ENCODE data around the gene SAMMSON.

SAMMSON gene

GRCh38 chr3:70020906-70021660 is 21.6 kb downstream of the SAMMSON start:
- DNase-seq = no peak

GRCh38 chr3:70028361-70028760 is 28.8 kb downstream of the SAMMSON start:
- no peak for DNase-seq

GRCh38 chr3:70038693-70039092 is 39.2 kb downstream of the SAMMSON start:
- DNase-seq = no peak

- DNase-seq = no peak
Observed at GRCh38 chr3:70040386-70040785, 40.9 kb downstream of the SAMMSON start.

GRCh38 chr3:70042641-70043040 is 43.1 kb downstream of the SAMMSON start:
- DNase-seq = no peak

DNA sequence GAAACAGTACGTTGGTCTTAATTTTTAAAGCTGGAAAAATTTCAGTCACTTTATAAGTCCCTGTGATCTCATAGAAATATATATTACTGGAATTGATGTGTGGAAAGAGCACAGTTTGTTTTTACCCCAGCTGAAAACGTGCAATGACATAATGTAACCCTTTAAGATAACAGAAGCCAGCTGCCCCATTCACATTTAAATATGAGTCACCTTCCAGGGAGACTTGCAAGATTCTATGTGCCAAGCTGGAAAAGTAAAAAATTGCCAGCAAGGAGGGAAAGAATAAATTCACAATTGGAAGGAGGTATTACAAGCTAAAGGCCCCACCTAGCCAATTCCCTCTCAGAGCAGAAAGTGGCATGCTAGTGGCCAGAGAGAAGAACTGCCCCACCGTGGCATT is 50.2 kb downstream of the SAMMSON start:
- DNase-seq = no peak

- DNase-seq = no peak
Observed at GRCh38 chr3:70053293-70053692, 53.8 kb downstream of the SAMMSON start.

- DNase-seq = no peak
Observed at GRCh38 chr3:70056081-70056480, 56.5 kb downstream of the SAMMSON start.

DNA sequence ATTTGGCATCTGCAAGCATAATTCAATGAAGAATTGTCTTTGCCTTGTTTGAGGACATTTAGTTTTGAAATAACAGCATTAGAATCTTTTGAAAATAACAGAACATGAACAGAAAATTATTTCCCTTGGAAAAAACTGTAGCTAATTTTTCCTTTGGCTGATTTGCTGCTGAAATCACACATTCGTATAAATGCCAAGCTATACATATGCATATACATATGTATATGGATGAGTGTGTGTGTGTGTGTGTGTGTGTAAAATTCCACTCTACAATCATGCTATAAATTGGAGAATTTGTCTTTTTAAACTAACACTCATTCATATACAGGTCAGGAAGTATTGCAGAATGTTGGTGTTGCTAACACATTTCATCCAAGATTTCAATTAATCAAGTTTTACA is 57.9 kb downstream of the SAMMSON start:
- no peak for DNase-seq

- DNase-seq = no peak
Observed at GRCh38 chr3:70061096-70061495, 61.6 kb downstream of the SAMMSON start.

GRCh38 chr3:70064194-70064779 is 64.8 kb downstream of the SAMMSON start:
- DNase-seq = peak; percentile 0

- DNase-seq = no peak
Observed at GRCh38 chr3:70065696-70066253, 66.2 kb downstream of the SAMMSON start.

DNA sequence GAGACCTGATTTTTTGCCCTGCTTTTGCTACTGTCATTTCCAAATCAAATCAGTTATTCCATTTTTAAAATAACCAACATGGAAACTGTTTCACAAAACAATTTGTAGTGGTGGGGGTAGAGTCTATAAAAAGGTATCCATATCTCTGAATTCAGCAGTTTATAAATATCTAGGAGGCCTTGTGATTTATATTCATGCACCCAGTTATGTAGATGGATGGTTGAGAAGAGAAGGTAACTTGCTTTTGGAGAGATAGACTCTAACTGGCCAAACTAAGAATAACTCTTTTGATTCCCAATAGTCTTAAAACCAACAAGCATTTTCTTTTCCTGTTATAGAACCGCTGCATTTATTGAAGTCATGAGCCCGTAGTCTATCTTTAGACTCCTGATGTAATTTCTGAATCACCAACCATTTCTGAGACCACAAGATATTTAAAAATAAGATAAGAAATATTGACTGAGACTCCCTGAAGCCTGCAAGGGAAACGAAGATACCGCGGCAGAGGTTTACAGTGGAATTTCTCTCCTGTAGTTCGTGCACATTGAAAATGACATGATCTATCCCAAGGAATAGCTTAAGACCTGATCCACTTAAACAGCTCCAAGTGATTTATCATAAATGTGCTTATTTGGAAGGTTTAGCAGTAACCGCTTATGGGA is 68.5 kb downstream of the SAMMSON start:
- no peak for DNase-seq

GRCh38 chr3:70069557-70069956 is 70.0 kb downstream of the SAMMSON start:
- no peak for DNase-seq

- DNase-seq = no peak
Observed at GRCh38 chr3:70071138-70071537, 71.6 kb downstream of the SAMMSON start.

GRCh38 chr3:70072180-70072579 is 72.6 kb downstream of the SAMMSON start:
- DNase-seq = no peak

DNA sequence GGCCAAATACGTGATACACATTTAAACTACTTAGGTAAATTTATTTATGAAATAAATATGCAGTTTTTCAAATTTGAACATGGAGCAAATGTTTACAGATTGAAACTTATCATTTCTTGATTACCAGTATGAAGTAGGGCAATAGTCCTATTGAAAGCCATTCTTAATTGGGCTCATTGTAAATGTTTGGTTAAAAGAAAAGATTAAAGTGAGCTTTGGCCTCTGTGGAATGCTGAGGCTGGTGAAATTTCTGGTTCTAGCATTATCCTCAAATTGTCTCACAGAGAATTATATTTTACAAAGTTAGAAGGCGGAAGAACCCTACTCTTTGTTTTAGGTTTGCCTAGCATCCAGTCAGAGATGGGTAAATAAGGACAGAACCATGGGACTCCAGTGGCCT is 73.2 kb downstream of the SAMMSON start:
- DNase-seq = no peak

- no peak for DNase-seq
Observed at GRCh38 chr3:70075101-70075500, 75.6 kb downstream of the SAMMSON start.

DNA sequence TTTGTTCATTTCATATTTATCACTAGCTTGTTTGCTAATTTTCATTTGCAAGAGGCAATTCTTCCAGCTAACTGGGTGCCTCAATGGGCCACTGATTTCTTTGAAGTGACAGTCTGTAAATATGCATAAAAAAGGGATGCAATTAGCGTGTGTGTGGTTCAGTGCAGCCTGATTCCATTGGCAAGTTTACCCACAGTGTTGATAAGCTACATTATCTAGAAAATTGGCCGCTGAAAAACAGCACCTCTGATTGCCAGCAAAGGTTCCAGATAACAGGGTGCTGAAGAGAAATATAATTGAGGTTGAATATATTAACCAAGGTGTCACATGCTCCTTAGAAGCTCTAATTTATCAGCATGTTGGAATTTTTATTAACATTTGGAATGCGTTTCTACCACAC is 76.9 kb downstream of the SAMMSON start:
- no peak for DNase-seq

- DNase-seq = no peak
Observed at GRCh38 chr3:70078778-70079177, 79.2 kb downstream of the SAMMSON start.

DNA sequence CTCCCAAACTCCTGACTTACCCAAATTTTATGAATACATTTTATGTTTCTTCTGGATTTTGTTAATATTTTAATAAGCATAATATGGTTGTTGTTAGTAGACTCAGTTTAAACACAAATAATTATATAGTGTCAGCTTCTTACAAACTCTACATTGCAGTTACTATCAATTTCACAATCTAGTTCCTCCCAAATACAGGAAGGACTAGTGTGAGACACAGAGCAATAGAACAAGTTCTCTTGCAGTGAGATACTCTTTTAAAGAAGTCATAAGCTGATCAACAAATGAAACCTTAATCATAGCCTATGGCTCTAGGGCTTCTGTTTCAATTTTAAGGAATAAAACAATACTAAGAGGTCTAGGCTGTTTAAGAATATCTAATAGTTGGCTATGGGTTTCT is 86.1 kb downstream of the SAMMSON start:
- no peak for DNase-seq

- no peak for DNase-seq
Observed at GRCh38 chr3:70086336-70086735, 86.8 kb downstream of the SAMMSON start.

DNA sequence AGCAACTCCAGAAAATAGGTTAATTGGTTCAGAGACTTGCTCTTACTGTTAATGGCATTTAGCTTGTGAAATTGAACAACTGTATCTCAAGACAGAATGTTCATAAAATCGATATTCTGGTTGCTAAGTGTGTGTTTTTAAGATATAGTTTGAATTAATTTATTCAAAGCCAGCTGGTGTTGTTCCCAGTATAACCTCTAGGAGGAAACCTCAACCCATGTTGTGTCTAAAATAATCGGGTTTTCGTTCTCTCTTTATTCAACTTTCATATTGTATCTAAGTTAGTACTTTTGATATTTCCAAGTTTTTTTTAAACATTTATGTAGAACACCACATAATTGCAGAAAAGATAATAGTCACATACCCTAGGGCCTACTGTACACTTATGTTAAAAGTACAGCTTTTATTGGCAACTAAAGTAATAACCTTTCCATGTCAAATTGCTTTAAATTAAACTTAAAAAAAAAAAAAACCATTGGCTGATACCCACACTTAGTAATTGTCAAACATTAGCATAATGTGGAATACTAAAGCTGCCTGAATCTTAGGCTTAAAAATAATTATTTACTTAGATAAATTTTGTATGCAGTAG is 90.9 kb downstream of the SAMMSON start:
- DNase-seq = no peak

GRCh38 chr3:70094197-70094596 is 94.7 kb downstream of the SAMMSON start:
- no peak for DNase-seq

Measured in NCI-H1694 treated with DMSO at 0.1 percent for 48 hours (cell line).